GM13976 (cell line): ENCODE data around the gene LTA.
A peak's percentile ranks its signal among the peaks of the same experiment; 100 is the strongest.

Experiments
- DNase-seq: peaks from one replicate; pipeline ENCODE4 v3.0.0; 2012; ENCODE audit warnings: low spot score
- in situ Hi-C: fragments of 300-500 bp; cut with MboI; formaldehyde crosslinking; loops from one replicate; pipeline ENCODE4 v1.12.0; 2022; ENCODE audit warnings: low sequenced_read_pairs, mixed read lengths, inconsistent platforms; ENCODE audit not compliant: unreplicated experiment
- TF ChIP-seq, protein P1 (sequence below): IDR thresholded peaks from 2 replicates; pipeline ENCODE4 v1.5.1; 2012; ENCODE audit warnings: borderline replicate concordance, mild to moderate bottlenecking; ENCODE audit not compliant: insufficient read depth; ENCODE audit errors: extremely low read depth, missing control alignments, control extremely low read depth

Gene LTA

GRCh38 chr6:31577579-31577966 is 5.5 kb downstream of the LTA start:
- DNase-seq, result no peak
- in situ Hi-C loops, result no loop called here
- TF ChIP-seq, protein P1, sequence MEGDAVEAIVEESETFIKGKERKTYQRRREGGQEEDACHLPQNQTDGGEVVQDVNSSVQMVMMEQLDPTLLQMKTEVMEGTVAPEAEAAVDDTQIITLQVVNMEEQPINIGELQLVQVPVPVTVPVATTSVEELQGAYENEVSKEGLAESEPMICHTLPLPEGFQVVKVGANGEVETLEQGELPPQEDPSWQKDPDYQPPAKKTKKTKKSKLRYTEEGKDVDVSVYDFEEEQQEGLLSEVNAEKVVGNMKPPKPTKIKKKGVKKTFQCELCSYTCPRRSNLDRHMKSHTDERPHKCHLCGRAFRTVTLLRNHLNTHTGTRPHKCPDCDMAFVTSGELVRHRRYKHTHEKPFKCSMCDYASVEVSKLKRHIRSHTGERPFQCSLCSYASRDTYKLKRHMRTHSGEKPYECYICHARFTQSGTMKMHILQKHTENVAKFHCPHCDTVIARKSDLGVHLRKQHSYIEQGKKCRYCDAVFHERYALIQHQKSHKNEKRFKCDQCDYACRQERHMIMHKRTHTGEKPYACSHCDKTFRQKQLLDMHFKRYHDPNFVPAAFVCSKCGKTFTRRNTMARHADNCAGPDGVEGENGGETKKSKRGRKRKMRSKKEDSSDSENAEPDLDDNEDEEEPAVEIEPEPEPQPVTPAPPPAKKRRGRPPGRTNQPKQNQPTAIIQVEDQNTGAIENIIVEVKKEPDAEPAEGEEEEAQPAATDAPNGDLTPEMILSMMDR, result no peak

- in situ Hi-C loops, result no loop called here
- DNase-seq, result no peak
- TF ChIP-seq, protein P1, result no peak
Measured at GRCh38 chr6:31578184-31579118, 6.4 kb downstream of the LTA start.

- TF ChIP-seq, protein P1, result no peak
- in situ Hi-C loops, result no loop called here
- DNase-seq, result no peak
Measured at GRCh38 chr6:31579119-31579505, 7.0 kb downstream of the LTA start.

GRCh38 chr6:31579546-31580437 is 7.7 kb downstream of the LTA start:
- in situ Hi-C loops, result no loop called here
- TF ChIP-seq, protein P1, result no peak
- no peak for DNase-seq

DNA sequence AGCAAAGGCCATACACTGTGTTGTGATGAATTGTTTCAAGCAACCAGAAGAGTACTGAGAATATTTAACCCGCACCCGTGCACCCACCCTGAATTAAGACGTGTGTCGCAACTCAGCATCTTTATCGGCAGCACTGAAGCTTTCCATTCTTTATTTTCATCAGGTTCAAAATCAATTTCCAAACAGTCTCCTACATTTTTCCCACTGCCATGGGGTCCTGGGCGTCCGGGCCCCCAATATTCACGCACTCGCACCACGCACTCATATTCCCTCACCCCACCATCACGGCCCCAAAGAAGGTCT is 8.3 kb downstream of the LTA start:
- TF ChIP-seq, protein P1, result no peak
- DNase-seq, result no peak
- in situ Hi-C loops, result no loop called here

GRCh38 chr6:31580807-31581433 is 8.8 kb downstream of the LTA start:
- TF ChIP-seq, protein P1, result peak; percentile 98

More at GRCh38 chr6:31580807-31581433, 8.8 kb downstream of the LTA start:
- peak; percentile 89 for DNase-seq
- in situ Hi-C loops, result no loop called here
